Breast epithelium (tissue), 3 donors: ENCODE data around the gene AGXT2.

ENCODE experiments used
- CTCF ChIP-seq, 3 donors: fragments of 450-650 bp; IDR thresholded peaks; one replicate each; pipeline ENCODE4 v1.5.1; 2016 to 2017; ENCODE audit warnings: antibody characterized with exemption in 3 of 3, mild to moderate bottlenecking in 3 of 3, moderate library complexity in 3 of 3
- POLR2A ChIP-seq: fragments of 450-650 bp; IDR thresholded peaks from one replicate; pipeline ENCODE4 v1.6.1; 2016; ENCODE audit warnings: antibody characterized with exemption, mild to moderate bottlenecking, moderate library complexity
- POLR2AphosphoS5 ChIP-seq, 3 donors: sonication (generic); formaldehyde crosslinking; IDR thresholded peaks; one replicate each; pipeline ENCODE4 v1.6.1; 2017; ENCODE audit warnings: antibody characterized with exemption in 3 of 3

- TF ChIP-seq CTCF (IDR thresholded peaks at IDR 0.05) (no peak), POLR2AphosphoS5 (IDR thresholded peaks at IDR 0.05) (no peak), POLR2A (no peak)
Measured at GRCh38 chr5:34986965-34987364, 60.8 kb downstream of the AGXT2 start.
